ENCODE results near the gene ZFHX3.

ZFHX3 gene

DNA sequence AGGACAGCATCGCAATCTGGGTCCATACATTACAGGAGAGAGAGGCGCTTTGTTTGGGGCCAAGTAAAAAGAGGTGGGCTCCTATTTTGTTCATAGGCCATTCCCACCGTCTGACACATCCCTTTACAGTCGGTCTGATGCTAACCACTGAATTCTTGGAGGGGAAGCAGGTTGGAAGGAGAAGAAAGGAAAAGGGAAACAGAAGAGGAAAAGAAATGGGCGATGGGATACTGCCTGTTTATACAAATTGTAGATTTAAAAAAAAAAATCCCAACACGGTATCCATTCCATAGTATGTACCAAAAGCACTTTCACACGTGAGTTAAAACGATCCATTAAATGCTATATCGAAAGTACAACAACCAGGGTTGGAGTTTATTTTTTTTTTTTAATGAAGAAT is 4.0 kb upstream of the ZFHX3 start:
- Histone ChIP-seq H3K36me3 (ENCODE audit: insufficient read depth, low read depth, low read length) (no peaks in the 10 kb centered on the region), H3K4me3 (ENCODE audit: low read length) (no peak overlapping the region), H3K27me3 (ENCODE audit: insufficient read depth, low read length) (peaks cover 96% of the 10 kb centered on the region), H3K4me1 (ENCODE audit: insufficient read depth, low read length) (peaks cover 47% of the 10 kb centered on the region), H3K9ac (ENCODE audit: low read depth, low read length) (no peak overlapping the region), H3K27ac (ENCODE audit: low read length) (no peak overlapping the region), H3K9me3 (ENCODE audit: insufficient read depth, low read depth, low read length) (no peaks in the 10 kb centered on the region)

DNA sequence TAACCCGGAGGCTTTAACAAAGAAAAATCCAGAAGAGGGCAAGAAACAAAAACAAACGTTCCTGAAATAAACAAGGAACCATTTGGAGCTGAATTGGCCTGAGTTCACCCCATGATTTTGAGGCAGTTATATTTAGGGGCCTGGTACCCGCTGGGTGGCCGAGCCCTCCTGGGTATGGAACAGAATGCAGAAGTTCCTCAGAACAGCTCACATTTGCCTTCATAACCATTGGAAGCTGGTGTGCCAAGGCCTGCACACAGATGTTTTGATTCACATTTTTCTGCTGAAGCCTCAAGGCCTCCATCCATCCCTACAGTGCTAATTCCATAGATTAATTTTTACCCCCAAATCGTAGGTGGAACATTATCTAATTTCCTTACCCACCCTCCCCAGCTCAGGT is 3.3 kb upstream of the ZFHX3 start:
- H3K27me3 ChIP-seq (ENCODE audit: insufficient read depth, low read length), result peaks cover 96% of the 10 kb centered on the region
- no peak overlapping the region for H3K27ac ChIP-seq (ENCODE audit: low read length)
- H3K9ac ChIP-seq (ENCODE audit: low read depth, low read length), result no peak overlapping the region
- H3K4me1 ChIP-seq (ENCODE audit: insufficient read depth, low read length), result peaks cover 49% of the 10 kb centered on the region
- H3K9me3 ChIP-seq (ENCODE audit: insufficient read depth, low read depth, low read length), result no peaks in the 10 kb centered on the region
- H3K36me3 ChIP-seq (ENCODE audit: insufficient read depth, low read depth, low read length), result no peaks in the 10 kb centered on the region
- no peak overlapping the region for H3K4me3 ChIP-seq (ENCODE audit: low read length)

DNA sequence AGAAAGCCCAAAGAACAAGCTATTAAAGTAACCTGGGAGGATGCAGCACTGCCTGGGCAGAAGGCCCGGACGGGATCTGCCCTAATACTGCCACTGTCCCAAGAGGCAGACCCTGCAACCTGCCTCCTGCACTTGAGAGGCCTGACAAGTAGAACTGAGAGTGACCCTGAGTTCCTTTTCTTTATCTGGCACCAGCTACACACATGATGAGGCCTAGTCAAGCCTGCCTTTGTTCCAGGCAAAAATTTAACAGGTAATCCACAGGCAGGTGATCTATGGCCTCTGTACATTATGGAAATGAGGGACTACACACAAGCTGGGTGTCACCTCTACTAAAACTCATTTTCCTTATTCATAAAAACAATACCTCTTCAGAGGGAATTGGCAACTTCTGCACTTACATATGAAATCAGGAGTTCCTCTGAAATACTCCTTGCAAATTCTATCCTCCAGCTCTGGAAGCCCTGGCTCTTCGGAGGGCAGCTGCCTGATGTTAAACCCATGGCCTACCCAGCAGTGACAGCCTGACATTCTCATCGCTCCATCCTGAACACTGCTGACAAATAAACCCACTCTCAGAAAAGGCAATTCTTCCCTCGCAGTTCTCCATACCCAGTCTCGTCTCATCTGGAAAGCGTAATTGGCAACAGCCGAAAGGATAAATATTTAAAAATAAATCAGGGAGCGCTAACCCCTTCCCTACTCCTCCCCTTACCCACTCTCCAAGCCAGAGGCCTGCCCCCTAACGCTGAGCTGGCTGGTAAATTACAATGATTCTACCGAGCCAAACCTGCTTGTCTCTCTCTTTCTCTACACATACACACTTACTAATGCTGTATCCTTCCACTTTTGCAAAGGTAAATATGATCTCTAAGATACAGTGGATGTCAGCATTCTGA is 2.5 kb upstream of the ZFHX3 start:
- Histone ChIP-seq H3K4me3 (ENCODE audit: low read length) (no peak overlapping the region), H3K4me1 (ENCODE audit: insufficient read depth, low read length) (peaks cover 48% of the 10 kb centered on the region), H3K36me3 (ENCODE audit: insufficient read depth, low read depth, low read length) (no peaks in the 10 kb centered on the region), H3K9me3 (ENCODE audit: insufficient read depth, low read depth, low read length) (no peaks in the 10 kb centered on the region), H3K27me3 (ENCODE audit: insufficient read depth, low read length) (peaks cover 96% of the 10 kb centered on the region), H3K9ac (ENCODE audit: low read depth, low read length) (no peak overlapping the region), H3K27ac (ENCODE audit: low read length) (no peak overlapping the region)

DNA sequence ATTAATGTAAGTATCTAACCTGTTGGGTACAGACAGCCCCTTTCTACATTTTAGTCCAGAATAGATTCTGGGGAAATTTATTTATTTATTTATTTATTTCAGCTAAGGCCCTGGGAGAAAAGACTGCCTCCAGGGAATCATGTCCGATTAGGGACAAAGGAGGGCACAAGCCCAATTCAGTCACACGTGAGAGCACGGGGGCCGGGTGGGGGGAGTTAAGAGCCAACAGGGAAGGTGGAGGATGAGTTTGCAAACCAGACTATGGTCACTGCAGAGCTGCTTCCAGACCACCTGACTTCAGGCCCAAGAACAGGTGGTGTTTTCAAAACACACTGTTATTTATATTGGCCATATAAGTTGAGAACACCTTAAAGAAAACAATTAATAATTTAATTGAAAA is 1.6 kb upstream of the ZFHX3 start:
- Histone ChIP-seq H3K36me3 (ENCODE audit: insufficient read depth, low read depth, low read length) (no peaks in the 10 kb centered on the region), H3K9ac (ENCODE audit: low read depth, low read length) (no peak overlapping the region), H3K4me1 (ENCODE audit: insufficient read depth, low read length) (peaks cover 39% of the 10 kb centered on the region), H3K9me3 (ENCODE audit: insufficient read depth, low read depth, low read length) (no peaks in the 10 kb centered on the region), H3K4me3 (ENCODE audit: low read length) (no peak overlapping the region), H3K27me3 (ENCODE audit: insufficient read depth, low read length) (peaks cover 96% of the 10 kb centered on the region), H3K27ac (ENCODE audit: low read length) (no peak overlapping the region)

DNA sequence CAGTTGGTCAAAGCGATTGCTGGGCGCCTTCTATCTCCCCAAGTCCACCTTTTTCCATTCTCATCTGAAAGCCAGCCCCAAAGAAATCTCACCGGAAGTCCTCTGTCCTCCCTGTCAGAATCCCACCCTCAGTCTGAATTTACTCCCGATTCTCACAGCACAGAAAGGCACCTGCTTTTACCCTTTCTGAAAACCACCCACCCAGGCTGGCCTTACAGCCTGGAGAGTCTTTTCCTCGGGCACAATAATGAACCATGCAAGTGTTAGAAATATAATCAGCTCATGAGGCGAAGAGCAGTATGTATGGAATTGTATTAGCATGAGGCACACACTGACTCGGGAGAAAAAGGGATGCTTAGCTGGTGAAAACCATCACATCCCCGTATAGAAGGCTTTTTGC is 1.2 kb upstream of the ZFHX3 start:
- no peak overlapping the region for H3K27ac ChIP-seq (ENCODE audit: low read length)
- peaks cover 96% of the 10 kb centered on the region for H3K27me3 ChIP-seq (ENCODE audit: insufficient read depth, low read length)
- H3K4me1 ChIP-seq (ENCODE audit: insufficient read depth, low read length), result peaks cover 41% of the 10 kb centered on the region
- peak overlapping the region; percentile 62 for H3K4me3 ChIP-seq (ENCODE audit: low read length)
- H3K9me3 ChIP-seq (ENCODE audit: insufficient read depth, low read depth, low read length), result no peaks in the 10 kb centered on the region
- no peaks in the 10 kb centered on the region for H3K36me3 ChIP-seq (ENCODE audit: insufficient read depth, low read depth, low read length)
- no peak overlapping the region for H3K9ac ChIP-seq (ENCODE audit: low read depth, low read length)

DNA sequence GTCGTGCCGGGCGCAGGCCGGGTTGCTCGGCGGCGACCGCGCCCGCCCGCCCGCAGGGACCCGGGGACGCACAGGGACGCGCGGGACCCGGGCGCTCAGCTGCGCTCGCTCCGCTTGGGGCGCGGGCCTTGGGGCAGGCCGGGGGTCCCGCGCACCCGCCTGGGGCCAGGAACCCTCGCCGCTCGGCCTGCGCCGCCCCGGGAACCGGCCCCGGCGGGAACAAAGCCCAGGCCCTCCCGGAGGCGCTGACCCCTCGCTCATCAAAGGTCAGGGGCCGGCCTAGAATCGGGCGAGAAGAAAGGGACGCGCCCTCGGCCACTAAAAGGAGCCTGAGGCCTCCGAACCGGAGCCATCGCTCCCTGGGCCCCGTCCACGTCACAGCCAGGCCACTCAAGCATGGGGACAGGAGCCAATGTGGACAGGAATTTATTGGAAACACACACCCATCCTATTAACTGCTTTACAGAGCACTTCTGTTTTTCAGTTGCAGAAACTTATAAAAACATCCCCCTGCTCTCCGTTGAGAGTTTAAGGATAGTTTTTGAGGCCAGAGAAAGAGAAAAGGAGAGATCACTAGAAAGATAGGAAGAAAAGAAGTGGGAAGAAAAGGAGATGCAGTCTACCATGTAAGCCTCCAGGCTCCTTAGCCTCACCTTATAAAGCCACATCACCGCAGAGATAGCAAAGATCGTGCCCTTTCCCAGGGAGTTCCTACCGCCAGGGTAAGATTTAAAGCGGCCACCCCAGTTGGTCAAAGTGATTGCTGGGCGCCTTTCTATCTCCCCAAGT is 558 bp upstream of the ZFHX3 start:
- peaks cover 41% of the 10 kb centered on the region for H3K4me1 ChIP-seq (ENCODE audit: insufficient read depth, low read length)
- H3K9ac ChIP-seq (ENCODE audit: low read depth, low read length), result no peak overlapping the region
- no peaks in the 10 kb centered on the region for H3K36me3 ChIP-seq (ENCODE audit: insufficient read depth, low read depth, low read length)
- H3K4me3 ChIP-seq (ENCODE audit: low read length), result peak overlapping the region; percentile 62
- H3K27me3 ChIP-seq (ENCODE audit: insufficient read depth, low read length), result peaks cover 96% of the 10 kb centered on the region
- no peak overlapping the region for H3K27ac ChIP-seq (ENCODE audit: low read length)
- H3K9me3 ChIP-seq (ENCODE audit: insufficient read depth, low read depth, low read length), result no peaks in the 10 kb centered on the region

DNA sequence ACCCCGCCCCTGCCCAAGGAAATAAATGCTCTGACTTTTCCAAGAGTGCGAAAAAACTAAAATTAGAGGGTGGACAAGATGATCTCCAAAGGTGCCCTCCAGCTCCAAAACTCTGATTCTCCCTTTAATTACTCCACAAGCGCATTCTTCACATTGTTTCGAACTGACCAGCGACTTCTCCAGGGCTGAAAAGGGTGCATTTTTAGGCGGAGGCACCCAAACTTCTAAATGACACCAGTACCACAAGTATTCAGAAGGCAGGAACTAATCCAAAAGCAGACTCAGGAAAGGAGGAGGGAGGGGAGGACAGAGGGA is 750 bp downstream of the ZFHX3 start:
- no peak overlapping the region for H3K27ac ChIP-seq (ENCODE audit: low read length)
- peaks cover 41% of the 10 kb centered on the region for H3K4me1 ChIP-seq (ENCODE audit: insufficient read depth, low read length)
- H3K4me3 ChIP-seq (ENCODE audit: low read length), result peak overlapping the region; percentile 62
- H3K27me3 ChIP-seq (ENCODE audit: insufficient read depth, low read length), result peaks cover 96% of the 10 kb centered on the region
- no peaks in the 10 kb centered on the region for H3K36me3 ChIP-seq (ENCODE audit: insufficient read depth, low read depth, low read length)
- H3K9me3 ChIP-seq (ENCODE audit: insufficient read depth, low read depth, low read length), result no peaks in the 10 kb centered on the region
- H3K9ac ChIP-seq (ENCODE audit: low read depth, low read length), result no peak overlapping the region

DNA sequence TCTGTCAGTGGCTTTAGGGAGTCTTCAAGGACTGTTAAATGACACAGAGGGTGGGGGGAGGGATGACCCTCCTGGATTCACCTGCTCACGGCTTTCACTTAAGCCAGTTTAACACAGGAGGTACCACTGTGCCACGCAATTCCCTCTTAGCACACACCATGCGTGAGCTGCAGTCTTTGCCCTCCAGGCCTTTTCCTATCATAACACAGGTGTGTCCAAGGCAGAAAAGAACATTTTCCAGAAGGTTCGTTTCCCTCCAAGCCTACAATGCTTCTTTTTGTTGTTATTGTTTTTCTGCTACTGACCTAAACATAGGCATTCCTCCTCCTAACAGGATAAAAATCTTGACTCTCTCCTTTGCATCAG is 1.1 kb downstream of the ZFHX3 start:
- Histone ChIP-seq H3K4me3 (ENCODE audit: low read length) (peak overlapping the region; percentile 62), H3K9ac (ENCODE audit: low read depth, low read length) (no peak overlapping the region), H3K9me3 (ENCODE audit: insufficient read depth, low read depth, low read length) (no peaks in the 10 kb centered on the region), H3K36me3 (ENCODE audit: insufficient read depth, low read depth, low read length) (no peaks in the 10 kb centered on the region), H3K4me1 (ENCODE audit: insufficient read depth, low read length) (peaks cover 41% of the 10 kb centered on the region), H3K27me3 (ENCODE audit: insufficient read depth, low read length) (peaks cover 96% of the 10 kb centered on the region), H3K27ac (ENCODE audit: low read length) (no peak overlapping the region)

DNA sequence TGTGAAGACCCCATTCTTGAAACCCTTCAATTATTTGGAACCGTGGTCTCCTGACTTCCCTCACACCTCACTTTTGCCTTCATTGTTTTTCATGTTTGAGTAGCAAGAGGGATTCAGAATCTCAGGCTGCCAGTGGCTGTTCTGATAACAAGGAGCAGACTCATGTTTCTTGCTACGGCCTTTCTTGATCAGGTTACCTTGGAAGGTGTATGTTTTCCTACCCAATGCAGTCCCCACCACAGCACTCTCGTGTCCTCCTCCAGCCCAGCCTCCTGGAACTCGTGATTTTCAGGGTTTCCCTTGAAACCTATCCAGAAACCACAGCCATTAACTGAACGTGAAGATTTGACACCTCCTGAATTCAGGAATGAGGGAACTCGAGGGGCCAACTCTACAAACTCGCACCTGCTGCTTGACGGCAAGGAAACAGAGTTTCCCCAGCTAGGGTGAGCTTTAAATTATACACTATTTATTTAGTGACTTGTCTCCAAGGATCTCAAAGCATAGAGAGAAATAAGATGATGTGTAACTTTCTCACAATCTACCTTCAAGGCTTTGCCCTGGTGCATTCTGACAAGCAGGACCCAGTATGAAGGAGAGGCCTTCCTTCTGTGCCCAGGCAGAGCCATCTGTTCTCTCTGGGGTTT is 1.6 kb downstream of the ZFHX3 start:
- Histone ChIP-seq H3K27ac (ENCODE audit: low read length) (no peak overlapping the region), H3K4me3 (ENCODE audit: low read length) (no peak overlapping the region; the same call in 1 of the 2 replicates), H3K9ac (ENCODE audit: low read depth, low read length) (no peak overlapping the region), H3K4me1 (ENCODE audit: insufficient read depth, low read length) (peaks cover 45% of the 10 kb centered on the region), H3K27me3 (ENCODE audit: insufficient read depth, low read length) (peaks cover 96% of the 10 kb centered on the region), H3K9me3 (ENCODE audit: insufficient read depth, low read depth, low read length) (no peaks in the 10 kb centered on the region), H3K36me3 (ENCODE audit: insufficient read depth, low read depth, low read length) (no peaks in the 10 kb centered on the region)

DNA sequence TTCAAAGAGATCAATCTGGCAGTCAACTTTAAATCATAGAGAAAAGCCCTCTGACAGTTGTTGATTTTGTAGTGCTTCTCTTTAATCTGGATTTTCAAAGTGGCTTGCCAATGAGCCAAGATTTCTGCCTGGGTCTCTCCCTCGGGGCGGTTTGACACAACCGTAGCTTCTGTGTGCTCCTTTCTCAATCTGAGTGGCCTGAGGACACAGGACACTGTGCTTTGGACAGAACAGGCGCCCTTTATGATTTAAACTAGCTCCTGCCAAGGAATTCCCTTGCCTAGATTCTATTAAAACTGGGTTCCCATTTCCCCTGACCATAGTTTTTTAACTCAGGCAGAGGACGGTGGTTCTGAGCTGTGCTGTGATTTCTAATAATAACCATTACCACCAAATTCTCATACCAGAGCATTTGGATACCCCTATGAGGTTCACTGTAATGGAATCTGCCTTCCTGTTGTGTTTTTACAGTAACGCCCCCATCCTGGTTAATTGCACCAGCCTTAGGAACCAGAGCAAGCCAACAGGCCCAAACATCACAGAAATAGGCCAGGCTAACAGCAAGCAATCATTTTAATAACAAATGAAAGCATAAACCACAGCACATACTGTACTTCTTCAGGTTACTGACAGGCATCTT is 4.0 kb downstream of the ZFHX3 start:
- Histone ChIP-seq H3K4me3 (ENCODE audit: low read length) (peak overlapping the region; percentile 18; the same call in 1 of the 2 replicates), H3K9me3 (ENCODE audit: insufficient read depth, low read depth, low read length) (no peaks in the 10 kb centered on the region), H3K9ac (ENCODE audit: low read depth, low read length) (no peak overlapping the region), H3K36me3 (ENCODE audit: insufficient read depth, low read depth, low read length) (no peaks in the 10 kb centered on the region), H3K4me1 (ENCODE audit: insufficient read depth, low read length) (peaks cover 56% of the 10 kb centered on the region), H3K27ac (ENCODE audit: low read length) (no peak overlapping the region), H3K27me3 (ENCODE audit: insufficient read depth, low read length) (peaks cover 96% of the 10 kb centered on the region)

DNA sequence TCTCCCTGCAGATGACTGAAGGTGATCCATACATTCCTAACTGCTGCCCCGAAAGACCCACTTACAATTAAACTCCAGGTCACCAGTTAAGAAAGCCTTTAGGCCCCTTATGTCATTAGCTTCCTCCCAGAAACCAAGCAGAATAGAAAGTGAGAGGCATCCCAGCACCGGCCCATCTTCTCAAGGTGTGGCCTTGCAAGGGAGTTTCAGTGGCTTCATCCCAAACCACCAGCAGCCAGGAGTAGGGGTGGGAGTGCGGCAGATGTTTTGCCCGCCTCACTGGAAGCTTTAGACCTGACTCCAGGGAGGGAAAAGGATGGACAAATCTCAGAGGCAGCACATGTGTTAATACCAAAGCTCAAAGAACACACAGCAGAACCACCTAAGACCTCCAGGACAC is 5.1 kb downstream of the ZFHX3 start:
- peaks cover 100% of the 10 kb centered on the region for H3K27me3 ChIP-seq (ENCODE audit: insufficient read depth, low read length)
- H3K9ac ChIP-seq (ENCODE audit: low read depth, low read length), result no peak overlapping the region

More for the DNA sequence above, 5.1 kb downstream of the ZFHX3 start:
- H3K4me3 ChIP-seq (ENCODE audit: low read length), result no peak overlapping the region
- no peaks in the 10 kb centered on the region for H3K9me3 ChIP-seq (ENCODE audit: insufficient read depth, low read depth, low read length)
- no peaks in the 10 kb centered on the region for H3K36me3 ChIP-seq (ENCODE audit: insufficient read depth, low read depth, low read length)
- no peak overlapping the region for H3K27ac ChIP-seq (ENCODE audit: low read length)
- H3K4me1 ChIP-seq (ENCODE audit: insufficient read depth, low read length), result peaks cover 59% of the 10 kb centered on the region

All from iPS-20b (cell line).